ENCODE results near the gene ENTHD1.
"Not testable (repeated sequence)": the region's sequence is repeated elsewhere in the genome, so short reads cannot be mapped to it uniquely, and the experiment has no call there.

Gene ENTHD1

GRCh38 chr22:39776295-39777009 lies 117.1 kb downstream of the ENTHD1 start:
- DNase-seq = no peak

- DNase-seq = no peak
These were observed 119.5 kb downstream of the ENTHD1 start for GRCh38 chr22:39773976-39774539.

GRCh38 chr22:39773503-39773902 lies 120.1 kb downstream of the ENTHD1 start:
- DNase-seq = no peak

- DNase-seq = no peak
These were observed 122.1 kb downstream of the ENTHD1 start for GRCh38 chr22:39771486-39771885.

- no peak for DNase-seq
These were observed 127.9 kb downstream of the ENTHD1 start for GRCh38 chr22:39765661-39766060.

DNA sequence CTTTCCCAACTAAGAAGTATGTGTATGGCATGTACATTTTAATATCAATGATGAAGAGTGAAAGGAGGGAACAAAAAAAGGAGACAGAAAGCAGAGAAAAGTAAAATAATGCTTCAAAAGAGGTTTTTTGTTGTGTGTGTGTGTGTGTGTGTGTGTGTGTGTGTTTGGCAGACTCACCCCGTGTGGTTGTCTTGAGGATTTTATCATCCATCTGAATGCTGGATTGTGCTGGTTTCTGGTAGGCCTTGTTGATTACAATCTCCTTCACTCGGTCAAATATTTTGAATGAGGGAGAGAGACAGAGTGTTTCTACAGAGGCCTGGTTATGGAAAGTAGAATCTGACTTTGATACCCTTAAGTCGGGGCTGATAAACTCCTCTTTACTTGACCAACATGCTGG lies 128.5 kb downstream of the ENTHD1 start:
- DNase-seq = no peak

- no peak for DNase-seq
These were observed 130.3 kb downstream of the ENTHD1 start for GRCh38 chr22:39763276-39763675.

GRCh38 chr22:39750759-39751158 lies 142.8 kb downstream of the ENTHD1 start:
- no peak for DNase-seq

- peak; percentile 88 for DNase-seq
These were observed 144.7 kb downstream of the ENTHD1 start for GRCh38 chr22:39748877-39749276.

DNA sequence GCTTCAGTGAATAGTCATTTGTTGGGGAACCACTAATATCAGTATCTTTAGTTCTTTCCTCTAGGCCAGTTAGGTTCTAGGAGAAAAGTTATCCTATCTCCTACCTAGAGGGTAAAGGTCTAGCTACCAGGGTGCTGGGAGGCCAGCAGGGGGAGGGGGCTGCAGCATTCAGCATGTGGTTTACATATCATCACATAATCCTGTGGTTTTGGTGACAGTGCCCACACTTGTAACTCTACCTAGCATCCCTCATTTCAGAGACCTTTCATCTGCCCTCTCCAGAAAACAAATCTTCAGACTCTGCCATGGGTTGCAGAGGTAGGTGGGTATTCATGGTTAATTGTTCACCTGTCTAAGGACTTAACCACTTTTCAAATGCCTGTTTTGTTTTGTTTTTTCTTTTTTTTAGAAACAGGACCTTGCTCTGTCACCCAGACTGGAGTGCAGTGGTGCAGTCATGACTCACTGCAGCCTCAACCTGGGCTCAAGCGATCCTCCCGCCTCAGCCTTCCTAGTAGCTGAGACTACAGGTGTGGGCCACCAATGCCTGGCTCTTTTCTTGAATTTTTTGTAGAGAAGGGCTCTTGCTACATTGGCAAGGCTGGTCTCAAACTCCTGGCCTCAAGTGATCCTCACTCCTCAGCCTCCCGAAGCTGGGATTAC lies 146.8 kb downstream of the ENTHD1 start:
- no peak for DNase-seq

DNA sequence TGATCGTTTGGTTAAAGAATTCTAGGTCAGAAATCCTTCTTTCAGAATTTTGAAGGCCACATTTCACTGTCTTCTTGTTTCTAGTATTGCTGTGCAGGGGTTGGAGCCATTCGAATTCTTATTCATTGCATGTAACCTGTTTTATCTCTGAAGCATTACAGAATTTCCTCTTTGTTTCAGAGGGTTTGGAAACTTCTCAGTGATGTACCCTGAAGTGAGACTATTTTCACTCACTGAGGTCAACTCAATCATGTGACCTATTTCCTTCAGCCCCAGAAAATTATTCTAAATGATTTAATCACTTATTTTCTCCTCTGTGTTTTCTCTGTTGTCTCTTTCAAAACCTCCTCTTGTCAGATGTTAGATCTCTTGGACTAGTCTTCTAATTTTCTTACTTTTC lies 147.8 kb downstream of the ENTHD1 start:
- DNase-seq = no peak

DNA sequence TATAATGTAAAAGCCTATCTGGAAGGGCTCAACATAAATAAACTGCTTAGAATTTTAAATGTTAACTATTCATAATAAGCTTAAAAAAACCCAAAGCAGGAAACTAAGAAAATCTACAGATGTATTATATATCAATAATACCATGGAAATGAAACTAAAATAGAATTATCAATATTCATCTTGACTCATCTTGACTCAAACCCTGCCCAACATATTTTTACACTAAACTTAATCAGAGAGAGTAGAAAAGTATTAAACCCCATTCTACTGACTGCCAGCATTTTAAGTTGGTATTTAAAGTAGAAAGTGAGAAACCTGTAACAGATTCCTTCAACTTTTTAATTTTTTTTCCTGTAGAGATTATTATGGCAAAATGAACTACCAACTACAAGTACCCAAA lies 149.2 kb downstream of the ENTHD1 start:
- DNase-seq = no peak

- no peak for DNase-seq
These were observed 149.6 kb downstream of the ENTHD1 start for GRCh38 chr22:39743935-39744334.

GRCh38 chr22:39739338-39740027 lies 154.1 kb downstream of the ENTHD1 start:
- no peak for DNase-seq

GRCh38 chr22:39738746-39739145 lies 154.8 kb downstream of the ENTHD1 start:
- DNase-seq = no peak

- no peak for DNase-seq
These were observed 157.8 kb downstream of the ENTHD1 start for GRCh38 chr22:39735776-39736175.

DNA sequence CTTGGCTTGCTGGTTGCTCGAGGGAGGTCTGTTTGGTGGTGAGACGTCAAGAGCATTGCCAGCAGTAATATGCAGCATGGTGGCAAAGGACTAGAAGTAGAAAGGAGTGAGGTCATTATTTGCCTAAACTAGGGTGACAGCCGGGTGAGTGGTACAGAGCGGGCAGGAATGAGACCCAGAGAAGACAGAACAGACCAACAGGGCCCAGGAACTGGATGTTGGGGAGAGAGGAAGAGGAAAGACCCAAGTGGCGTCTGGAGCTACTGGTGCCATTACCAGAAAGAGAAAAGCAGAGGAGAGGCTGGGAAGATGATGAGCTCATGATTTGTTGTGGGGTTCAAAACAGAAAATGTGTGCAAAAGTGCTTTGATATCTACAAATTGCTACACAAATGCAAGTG lies 158.7 kb downstream of the ENTHD1 start:
- DNase-seq = no peak

GRCh38 chr22:39734046-39734445 lies 159.5 kb downstream of the ENTHD1 start:
- not testable (repeated sequence) for DNase-seq

- no peak for DNase-seq
These were observed 160.4 kb downstream of the ENTHD1 start for GRCh38 chr22:39733191-39733590.

- no peak for DNase-seq
These were observed 160.9 kb downstream of the ENTHD1 start for GRCh38 chr22:39732625-39733024.

DNA sequence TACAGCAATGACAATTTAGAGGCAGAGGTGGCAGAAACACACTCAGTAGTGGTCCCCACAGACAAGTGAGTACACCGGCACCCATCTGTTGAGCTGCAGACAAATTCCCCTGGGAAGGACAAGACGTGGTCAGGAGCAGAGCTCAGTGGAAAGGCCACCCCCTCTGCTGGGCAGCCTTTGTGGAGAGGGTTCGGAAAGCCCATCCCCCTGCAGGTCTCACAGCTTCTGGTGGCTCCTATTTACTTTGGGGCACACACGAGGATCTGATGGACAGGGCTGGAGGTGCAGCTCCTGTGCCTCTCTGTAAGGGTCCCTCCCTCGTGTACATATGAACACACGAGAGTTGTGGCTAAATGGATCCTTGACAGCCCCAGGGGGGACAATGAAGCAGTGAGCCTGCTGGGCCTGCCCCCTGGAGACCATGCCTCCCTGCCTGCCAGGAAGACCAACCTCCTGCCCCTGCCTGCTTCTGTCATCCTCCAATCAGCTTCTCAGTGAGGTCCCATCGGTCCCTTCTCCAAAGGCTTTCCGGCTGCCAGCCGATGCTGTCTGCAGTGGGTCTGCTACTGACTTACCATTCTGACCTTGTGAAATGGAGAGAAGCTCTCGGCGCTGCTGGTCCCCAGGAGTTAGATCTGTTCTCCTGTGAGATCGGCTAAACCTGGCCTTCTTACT lies 161.5 kb downstream of the ENTHD1 start:
- DNase-seq = no peak

GRCh38 chr22:39731481-39731880 lies 162.1 kb downstream of the ENTHD1 start:
- DNase-seq = no peak

All from NCI-H748 treated with DMSO at 0.1 percent for 48 hours (cell line).